ENCODE data around the gene NEUROG2. TPM values are rescaled to one million over a fixed set of nuclear protein-coding genes. Genes with fewer than 3 reads are reported as not detected.

NEUROG2 gene
- total RNA-seq, 1 experiment from 2014 or later = 0.12 TPM

DNA sequence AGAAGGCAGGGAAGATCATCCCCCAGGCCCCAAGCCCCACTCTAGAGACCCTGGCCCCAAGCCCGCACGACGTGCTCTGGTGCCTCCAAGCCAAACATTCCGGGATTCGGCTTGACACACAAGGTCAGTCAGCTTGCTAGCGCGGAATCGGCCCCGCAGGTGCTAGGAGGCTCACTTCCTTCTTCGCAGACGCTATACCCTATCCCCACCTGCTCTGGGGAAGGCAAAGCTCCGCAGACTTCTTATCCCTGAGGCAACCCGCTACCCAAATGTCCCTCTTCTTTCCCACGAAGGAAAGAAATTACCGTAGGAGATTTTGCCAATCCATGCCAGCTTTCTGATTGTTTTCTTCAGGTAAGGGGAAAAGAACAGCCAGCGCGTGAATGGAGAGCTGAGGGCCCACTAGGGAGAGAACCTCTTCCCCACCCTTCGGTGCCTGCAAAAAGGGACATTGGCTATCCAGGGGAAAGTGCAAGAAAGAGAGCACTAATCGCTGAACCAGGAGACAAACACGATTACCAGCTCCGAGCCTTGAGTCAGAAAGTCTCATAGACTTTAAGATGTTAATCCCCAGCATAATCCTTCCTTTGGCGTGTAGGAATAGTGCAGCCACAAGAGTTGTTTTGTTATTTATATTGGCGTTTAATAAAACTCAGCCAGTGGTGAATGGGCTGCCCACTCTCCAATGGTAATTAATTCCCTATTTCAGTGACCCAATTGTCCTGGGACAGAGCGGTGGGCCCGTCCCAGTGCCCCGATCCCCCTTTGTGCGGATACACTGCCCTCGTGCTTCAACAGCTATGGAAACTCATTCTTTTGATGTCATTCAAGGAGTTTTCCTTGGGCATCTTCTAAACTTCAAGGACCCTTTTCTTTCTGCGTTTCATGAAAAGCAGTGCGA lies 5.4 kb upstream of the NEUROG2 start:
- no peak overlapping the region for H3K4me3 ChIP-seq (replicated peaks in 1 of 2; ENCODE audit: low read depth in 1 of 2, low read length in 2 of 2)
- no peaks in the 10 kb centered on the region for H3K9me2 ChIP-seq (ENCODE audit: insufficient read depth)
- H3K4me2 ChIP-seq (ENCODE audit: low read length) = no peak overlapping the region
- H3K27me3 ChIP-seq (ENCODE audit: insufficient read depth, low read length) = peaks cover 18% of the 10 kb centered on the region
- CTCF ChIA-PET = no interaction called here
- TF ChIP-seq ELF1 (IDR thresholded peaks at IDR 0.05; ENCODE audit: borderline replicate concordance, low read depth) (no peak), EZH2phosphoT487 (IDR thresholded peaks at IDR 0.05; ENCODE audit: borderline replicate concordance) (no peak), ATF3 (IDR thresholded peaks at IDR 0.05) (no peak), ZFX (IDR thresholded peaks at IDR 0.05) (no peak), CEBPB (IDR thresholded peaks at IDR 0.05; ENCODE audit: low read depth) (no peak), SP1 (IDR thresholded peaks at IDR 0.05; ENCODE audit: low read depth) (no peak), POLR2AphosphoS5 (IDR thresholded peaks at IDR 0.05; ENCODE audit: low read depth, low read length) (no peak), CTCF (IDR thresholded peaks at IDR 0.05 in 2 of 3, conservative IDR thresholded peaks at IDR 0.05 in 1 of 3; ENCODE audit: borderline replicate concordance in 1 of 3, insufficient read depth in 1 of 3, low read depth in 2 of 3, low read length in 2 of 3) (no peak), EZH2 (IDR thresholded peaks at IDR 0.05) (no peak), POLR2A (IDR thresholded peaks at IDR 0.05; ENCODE audit: borderline replicate concordance, extremely low read depth, insufficient read depth, insufficient read length) (no peak), SIN3A (IDR thresholded peaks at IDR 0.05; ENCODE audit: low read depth) (no peak), SRF (IDR thresholded peaks at IDR 0.05; ENCODE audit: low read depth) (no peak), EGR1 (IDR thresholded peaks at IDR 0.05; ENCODE audit: low read depth) (no peak), RAD21 (IDR thresholded peaks at IDR 0.05; ENCODE audit: low read depth) (no peak), YY1 (IDR thresholded peaks at IDR 0.05; ENCODE audit: extremely low read depth, insufficient replicate concordance, low read depth, low read length) (no peak)
- TF ChIP-seq, protein P1, sequence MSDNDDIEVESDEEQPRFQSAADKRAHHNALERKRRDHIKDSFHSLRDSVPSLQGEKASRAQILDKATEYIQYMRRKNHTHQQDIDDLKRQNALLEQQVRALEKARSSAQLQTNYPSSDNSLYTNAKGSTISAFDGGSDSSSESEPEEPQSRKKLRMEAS (IDR thresholded peaks at IDR 0.05) = no peak
- TF ChIP-seq, protein P2, sequence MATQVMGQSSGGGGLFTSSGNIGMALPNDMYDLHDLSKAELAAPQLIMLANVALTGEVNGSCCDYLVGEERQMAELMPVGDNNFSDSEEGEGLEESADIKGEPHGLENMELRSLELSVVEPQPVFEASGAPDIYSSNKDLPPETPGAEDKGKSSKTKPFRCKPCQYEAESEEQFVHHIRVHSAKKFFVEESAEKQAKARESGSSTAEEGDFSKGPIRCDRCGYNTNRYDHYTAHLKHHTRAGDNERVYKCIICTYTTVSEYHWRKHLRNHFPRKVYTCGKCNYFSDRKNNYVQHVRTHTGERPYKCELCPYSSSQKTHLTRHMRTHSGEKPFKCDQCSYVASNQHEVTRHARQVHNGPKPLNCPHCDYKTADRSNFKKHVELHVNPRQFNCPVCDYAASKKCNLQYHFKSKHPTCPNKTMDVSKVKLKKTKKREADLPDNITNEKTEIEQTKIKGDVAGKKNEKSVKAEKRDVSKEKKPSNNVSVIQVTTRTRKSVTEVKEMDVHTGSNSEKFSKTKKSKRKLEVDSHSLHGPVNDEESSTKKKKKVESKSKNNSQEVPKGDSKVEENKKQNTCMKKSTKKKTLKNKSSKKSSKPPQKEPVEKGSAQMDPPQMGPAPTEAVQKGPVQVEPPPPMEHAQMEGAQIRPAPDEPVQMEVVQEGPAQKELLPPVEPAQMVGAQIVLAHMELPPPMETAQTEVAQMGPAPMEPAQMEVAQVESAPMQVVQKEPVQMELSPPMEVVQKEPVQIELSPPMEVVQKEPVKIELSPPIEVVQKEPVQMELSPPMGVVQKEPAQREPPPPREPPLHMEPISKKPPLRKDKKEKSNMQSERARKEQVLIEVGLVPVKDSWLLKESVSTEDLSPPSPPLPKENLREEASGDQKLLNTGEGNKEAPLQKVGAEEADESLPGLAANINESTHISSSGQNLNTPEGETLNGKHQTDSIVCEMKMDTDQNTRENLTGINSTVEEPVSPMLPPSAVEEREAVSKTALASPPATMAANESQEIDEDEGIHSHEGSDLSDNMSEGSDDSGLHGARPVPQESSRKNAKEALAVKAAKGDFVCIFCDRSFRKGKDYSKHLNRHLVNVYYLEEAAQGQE (IDR thresholded peaks at IDR 0.05; ENCODE audit: low read depth) = no peak
- ATAC-seq (no peak), DNase-seq (ENCODE audit: low read depth, low spot score) (no peak)
- intact Hi-C loops (cut with micrococcal nuclease) = loop anchor here (10.0 kb wide), 1 partner anchor 287 kb away; the partner anchor contains the start of gene AP1AR
- no peaks in the 10 kb centered on the region for H3K36me3 ChIP-seq (ENCODE audit: control insufficient read depth in 1 of 2, insufficient read depth in 2 of 2, low read length in 2 of 2)
- H3K9ac ChIP-seq (ENCODE audit: low read length) = no peak overlapping the region
- no peaks in the 10 kb centered on the region for H3K9me3 ChIP-seq (ENCODE audit: control insufficient read depth in 1 of 2, insufficient read depth in 1 of 2, low read depth in 1 of 2, low read length in 2 of 2)
- no peaks in the 10 kb centered on the region for H3K79me2 ChIP-seq (ENCODE audit: insufficient read depth, low read length)
- H4K20me1 ChIP-seq (ENCODE audit: insufficient read depth) = no peaks in the 10 kb centered on the region
- no peak overlapping the region for H2AFZ ChIP-seq (ENCODE audit: low read depth, low read length, poor library complexity, severe bottlenecking)
- no TSS peak for BruUV-seq (replicated peaks)
- H3K4me1 ChIP-seq (ENCODE audit: control insufficient read depth in 1 of 2, insufficient read depth in 2 of 2, low read length in 2 of 2) = peaks cover 0 to 11% of the 10 kb centered on the region in 2 experiments; a peak in 2 of 4 replicates
- no peak overlapping the region for H3K27ac ChIP-seq (ENCODE audit: low read depth, low read length)
- POLR2A ChIA-PET = no interaction called here
- RAD21 ChIA-PET (ENCODE audit: low non-redundant PET in 1 of 2, low total read pairs in 2 of 2, uncharacterized antibody in 2 of 2, unreplicated experiment in 2 of 2) = no interaction called here
